Activated CD4-positive, alpha-beta T cell treated with anti-CD3 and anti-CD28 coated beads for 1 hour (primary cell): ENCODE data around the gene GMCL2.

Source experiments
- DNase-seq: peaks from one replicate; pipeline ENCODE4 v3.0.0-alpha.2; 2020

Gene GMCL2

GRCh38 chr5:178221853-178222252 lies 34.7 kb upstream of the GMCL2 start:
- no peak for DNase-seq

GRCh38 chr5:178221282-178221681 lies 34.1 kb upstream of the GMCL2 start:
- DNase-seq: no peak

GRCh38 chr5:178218827-178219226 lies 31.7 kb upstream of the GMCL2 start:
- DNase-seq: no peak

GRCh38 chr5:178218237-178218776 lies 31.1 kb upstream of the GMCL2 start:
- DNase-seq: no peak

- DNase-seq: no peak
These were observed 29.6 kb upstream of the GMCL2 start for GRCh38 chr5:178216779-178217178.

- no peak for DNase-seq
These were observed 28.9 kb upstream of the GMCL2 start for GRCh38 chr5:178216088-178216534.

- no peak for DNase-seq
These were observed 28.3 kb upstream of the GMCL2 start for GRCh38 chr5:178215280-178216002.

- no peak for DNase-seq
These were observed 27.1 kb upstream of the GMCL2 start for GRCh38 chr5:178214160-178214803.

GRCh38 chr5:178213748-178214151 lies 26.6 kb upstream of the GMCL2 start:
- no peak for DNase-seq

- no peak for DNase-seq
These were observed 25.9 kb upstream of the GMCL2 start for GRCh38 chr5:178213003-178213461.

- no peak for DNase-seq
These were observed 25.3 kb upstream of the GMCL2 start for GRCh38 chr5:178212241-178213002.

GRCh38 chr5:178211095-178212048 lies 24.2 kb upstream of the GMCL2 start:
- DNase-seq: no peak

GRCh38 chr5:178210686-178211085 lies 23.5 kb upstream of the GMCL2 start:
- DNase-seq: no peak

- DNase-seq: no peak
These were observed 22.9 kb upstream of the GMCL2 start for GRCh38 chr5:178210073-178210535.

- DNase-seq: no peak
These were observed 22.3 kb upstream of the GMCL2 start for GRCh38 chr5:178209334-178210072.

- no peak for DNase-seq
These were observed 21.5 kb upstream of the GMCL2 start for GRCh38 chr5:178208540-178209227.

GRCh38 chr5:178207917-178208280 lies 20.7 kb upstream of the GMCL2 start:
- DNase-seq: no peak

GRCh38 chr5:178207183-178207916 lies 20.2 kb upstream of the GMCL2 start:
- DNase-seq: no peak

GRCh38 chr5:178206166-178207101 lies 19.3 kb upstream of the GMCL2 start:
- no peak for DNase-seq
